GM12872 (cell line): Measurements from ENCODE around the gene KRTAP6-2.

Source experiments
- TF ChIP-seq, protein P1 (sequence below): IDR thresholded peaks from 3 replicates; pipeline ENCODE4 v1.5.1; 2011; ENCODE audit warnings: low read depth, mild to moderate bottlenecking, low read length, moderate library complexity; ENCODE audit not compliant: insufficient read depth

Gene KRTAP6-2

DNA sequence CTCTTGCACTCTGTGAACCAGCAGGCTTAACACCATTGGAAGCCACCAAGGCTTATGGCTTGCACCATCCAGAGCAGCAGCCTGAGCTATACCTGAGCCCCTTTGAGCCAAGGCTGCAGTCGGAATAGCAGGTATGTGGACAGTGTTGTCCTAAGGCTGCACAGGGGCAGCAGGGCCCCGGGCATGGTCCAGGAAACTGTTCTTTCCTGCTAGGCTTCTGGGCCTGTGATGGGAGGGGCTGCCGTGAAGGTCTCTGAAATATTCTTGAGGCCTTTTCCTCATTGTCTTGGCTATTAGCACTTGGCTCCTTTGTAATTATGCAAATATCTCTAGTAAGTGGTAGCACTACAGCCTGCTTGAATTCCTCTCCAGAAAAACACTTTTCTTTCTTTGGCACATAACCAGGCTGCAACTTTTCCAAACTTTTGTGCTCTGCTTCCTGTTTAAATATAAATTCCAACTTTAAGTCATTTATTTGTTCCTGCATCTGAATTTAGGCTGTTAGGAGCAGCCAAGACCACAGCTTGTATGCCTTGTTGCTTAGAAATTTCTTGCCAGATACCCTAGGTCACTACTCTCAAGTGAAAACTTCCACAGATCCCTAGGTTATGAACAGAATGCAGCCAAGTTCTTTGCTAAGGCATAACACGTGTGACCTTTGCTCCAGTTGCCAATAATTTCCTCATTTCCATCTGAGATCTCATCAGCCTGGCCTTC lies 26.9 kb upstream of the KRTAP6-2 start:
- TF ChIP-seq, protein P1, sequence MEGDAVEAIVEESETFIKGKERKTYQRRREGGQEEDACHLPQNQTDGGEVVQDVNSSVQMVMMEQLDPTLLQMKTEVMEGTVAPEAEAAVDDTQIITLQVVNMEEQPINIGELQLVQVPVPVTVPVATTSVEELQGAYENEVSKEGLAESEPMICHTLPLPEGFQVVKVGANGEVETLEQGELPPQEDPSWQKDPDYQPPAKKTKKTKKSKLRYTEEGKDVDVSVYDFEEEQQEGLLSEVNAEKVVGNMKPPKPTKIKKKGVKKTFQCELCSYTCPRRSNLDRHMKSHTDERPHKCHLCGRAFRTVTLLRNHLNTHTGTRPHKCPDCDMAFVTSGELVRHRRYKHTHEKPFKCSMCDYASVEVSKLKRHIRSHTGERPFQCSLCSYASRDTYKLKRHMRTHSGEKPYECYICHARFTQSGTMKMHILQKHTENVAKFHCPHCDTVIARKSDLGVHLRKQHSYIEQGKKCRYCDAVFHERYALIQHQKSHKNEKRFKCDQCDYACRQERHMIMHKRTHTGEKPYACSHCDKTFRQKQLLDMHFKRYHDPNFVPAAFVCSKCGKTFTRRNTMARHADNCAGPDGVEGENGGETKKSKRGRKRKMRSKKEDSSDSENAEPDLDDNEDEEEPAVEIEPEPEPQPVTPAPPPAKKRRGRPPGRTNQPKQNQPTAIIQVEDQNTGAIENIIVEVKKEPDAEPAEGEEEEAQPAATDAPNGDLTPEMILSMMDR, result no peak

DNA sequence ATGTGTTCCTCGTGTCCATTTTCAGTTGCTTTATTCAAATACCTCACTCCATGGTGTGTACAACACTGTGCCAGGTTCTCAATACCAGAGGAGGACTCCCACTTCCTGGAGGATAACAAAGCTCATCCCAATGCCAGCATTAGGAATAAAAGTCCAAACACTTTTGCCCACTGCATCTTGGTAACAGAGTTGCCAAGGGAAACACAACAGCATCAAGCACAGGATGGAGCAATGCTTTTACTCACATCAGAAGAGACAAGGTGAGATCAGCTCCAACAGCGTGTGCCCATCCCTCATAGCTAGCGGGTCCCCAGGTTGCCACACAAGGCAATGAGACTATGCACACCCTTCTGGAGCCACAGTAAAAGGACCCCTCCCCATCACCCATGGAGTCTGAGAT lies 24.7 kb upstream of the KRTAP6-2 start:
- TF ChIP-seq, protein P1, result no peak

DNA sequence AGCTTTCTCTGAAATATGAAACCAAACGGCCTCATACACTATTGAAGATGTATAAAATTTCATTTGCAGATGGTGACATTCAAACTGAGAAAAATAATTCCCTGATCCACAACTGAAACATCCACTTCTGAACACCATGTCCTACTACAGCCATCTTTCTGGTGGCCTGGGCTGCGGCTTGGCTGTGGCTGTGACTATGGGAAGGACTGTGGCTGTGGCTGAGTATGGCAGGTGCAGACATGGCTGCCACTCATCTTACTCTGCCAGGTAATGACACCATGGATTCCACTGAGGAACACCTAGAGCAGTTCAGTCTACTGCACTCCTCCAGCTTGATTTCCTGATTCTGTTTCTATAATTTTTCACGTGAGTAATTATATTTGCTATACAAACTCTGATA lies 21.8 kb upstream of the KRTAP6-2 start, which contains the start of gene KRTAP20-4:
TSS of gene KRTAP20-4 (plus strand) at position 106 of the 400 bp plus-strand sequence.
- TF ChIP-seq, protein P1, result no peak

DNA sequence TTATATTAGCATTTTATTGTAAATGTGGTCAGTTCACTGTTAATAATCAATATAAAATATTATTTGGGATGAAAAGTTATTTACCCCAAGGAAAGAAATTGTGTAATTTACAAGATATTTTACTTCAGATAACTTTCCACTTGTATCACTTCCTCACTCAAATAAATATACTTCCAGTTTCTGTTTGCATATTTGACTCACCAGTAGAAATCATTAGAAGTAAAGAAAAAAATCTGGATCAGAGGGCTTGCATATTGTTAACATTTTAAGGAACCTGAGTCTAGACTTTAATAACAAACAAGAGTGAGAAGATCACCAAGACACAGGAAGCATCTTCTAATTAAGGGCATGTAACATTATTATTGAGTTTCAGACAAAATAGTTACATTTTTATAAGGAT lies 21.4 kb upstream of the KRTAP6-2 start:
- TF ChIP-seq, protein P1, result no peak

DNA sequence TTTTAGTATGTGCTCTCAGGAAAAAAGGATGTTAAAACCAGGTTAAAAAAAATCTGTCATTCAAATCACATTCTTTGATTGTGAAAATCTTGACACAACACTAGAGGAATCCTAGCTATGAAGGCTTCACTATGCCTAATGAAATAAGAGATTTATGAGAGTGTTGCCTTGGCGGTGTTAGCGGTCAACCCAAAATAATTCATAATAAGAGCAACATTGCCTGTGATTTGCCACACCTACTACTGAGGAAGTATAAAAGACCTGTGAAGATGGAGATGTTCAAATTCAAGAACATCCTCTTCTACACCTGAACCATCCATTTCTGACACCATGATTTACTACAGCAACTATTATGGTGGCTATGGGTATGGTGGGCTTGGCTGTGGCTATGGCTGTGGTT lies 17.4 kb upstream of the KRTAP6-2 start, which contains the start of gene KRTAP20-1:
TSS of gene KRTAP20-1 (plus strand) at position 301 of the 400 bp plus-strand sequence. CDS start at position 331, 30 bp downstream.
- TF ChIP-seq, protein P1, result no peak

DNA sequence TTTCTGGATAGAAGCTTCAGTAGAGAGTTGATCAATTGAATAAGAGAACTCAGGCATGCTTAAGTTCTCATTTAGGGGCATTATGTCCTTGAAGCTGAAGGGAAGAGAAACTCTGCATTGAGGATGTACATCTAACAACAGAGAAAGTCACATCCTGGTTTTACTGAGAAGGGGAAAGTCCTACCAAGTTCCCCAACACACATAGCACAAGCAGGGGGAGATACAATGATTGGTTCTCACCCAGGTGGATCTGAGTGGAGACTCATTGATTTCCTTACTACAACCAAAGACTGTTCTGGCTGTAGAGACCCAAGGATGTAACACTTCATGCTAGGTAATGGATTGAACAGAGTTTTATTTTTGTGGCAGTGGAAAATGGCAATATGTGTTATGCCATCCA lies 16.5 kb upstream of the KRTAP6-2 start:
- TF ChIP-seq, protein P1, result no peak

DNA sequence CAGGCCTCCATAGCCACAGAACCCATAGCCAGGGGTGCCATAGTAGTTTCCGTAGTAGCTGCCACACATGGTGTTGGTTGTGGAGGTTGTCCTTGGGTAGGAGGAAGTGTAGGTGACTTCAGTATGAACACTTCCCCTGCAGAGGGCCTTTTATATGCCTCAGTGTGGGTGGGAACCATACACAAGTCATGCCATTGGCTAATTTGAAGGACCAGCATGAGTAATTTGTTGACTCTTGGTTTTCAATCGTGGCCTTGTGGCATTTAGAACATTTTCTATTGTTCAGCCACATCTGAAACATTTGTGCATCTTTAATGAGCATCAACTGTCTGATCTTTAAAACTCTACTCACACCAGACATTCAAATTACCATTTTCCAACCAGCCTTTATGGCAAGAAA lies 15.1 kb upstream of the KRTAP6-2 start, which contains the start of gene KRTAP6-1:
TSS of gene KRTAP6-1 (minus strand) at position 95 of the 400 bp plus-strand sequence. CDS start at position 69, 26 bp downstream.
- TF ChIP-seq, protein P1, result no peak
